Activated T-cell treated with anti-CD3 and anti-CD28 coated beads, Interleukin-2, amount 50 U/mL, for 4 hours (primary cell): ENCODE results near the gene FOXP1. TPM values are rescaled to one million over a fixed set of nuclear protein-coding genes. Genes with fewer than 3 reads are reported as not detected.
A peak's percentile ranks its signal among the peaks of the same experiment; 100 is the strongest.

ENCODE experiments used
- ATAC-seq, 2 donors: fragments of 200-7000 bp; cut with Tn5 transposase; one replicate each; pipeline ENCODE4 v1.10.0; 2021
- DNase-seq: peaks from one replicate; pipeline ENCODE4 v3.0.0-alpha.2; 2020
- H3K27me3 Mint-ChIP-seq: one replicate; pipeline ENCODE4 v1.8.0; 2021; ENCODE audit warnings: low read depth, mixed read lengths
- H3K36me3 Mint-ChIP-seq: one replicate; pipeline ENCODE4 v1.8.0; 2022; ENCODE audit warnings: mixed read lengths; ENCODE audit not compliant: insufficient read depth
- H3K4me1 Mint-ChIP-seq: one replicate; pipeline ENCODE4 v1.8.0; 2021; ENCODE audit warnings: low read depth, mixed read lengths
- H3K4me3 Mint-ChIP-seq: one replicate; pipeline ENCODE4 v1.8.0; 2021; ENCODE audit warnings: mild to moderate bottlenecking, moderate library complexity, mixed read lengths
- H3K9me3 Mint-ChIP-seq: one replicate; pipeline ENCODE4 v1.8.0; 2021; ENCODE audit warnings: mixed read lengths
- total RNA-seq, 3 donors: library from RNA; stranded (reverse); gene quantifications; one replicate each; pipeline ENCODE4 v1.2.1, GENCODE V29; 2021

Gene FOXP1
- total RNA-seq, 3 donors from 2014 or later, result 251 to 263 (median 256) TPM

- Mint-ChIP-seq H3K4me1 (peaks cover 9% of the 10 kb centered on the region), H3K27me3 (no peaks in the 10 kb centered on the region), H3K9me3 (no peaks in the 10 kb centered on the region), H3K36me3 (peaks cover 15% of the 10 kb centered on the region), H3K4me3 (no peak overlapping the region)
- DNase-seq (no peak), ATAC-seq (no peak)
Measured at GRCh38 chr3:71564361-71564760, 19.2 kb downstream of the FOXP1 start.

DNA sequence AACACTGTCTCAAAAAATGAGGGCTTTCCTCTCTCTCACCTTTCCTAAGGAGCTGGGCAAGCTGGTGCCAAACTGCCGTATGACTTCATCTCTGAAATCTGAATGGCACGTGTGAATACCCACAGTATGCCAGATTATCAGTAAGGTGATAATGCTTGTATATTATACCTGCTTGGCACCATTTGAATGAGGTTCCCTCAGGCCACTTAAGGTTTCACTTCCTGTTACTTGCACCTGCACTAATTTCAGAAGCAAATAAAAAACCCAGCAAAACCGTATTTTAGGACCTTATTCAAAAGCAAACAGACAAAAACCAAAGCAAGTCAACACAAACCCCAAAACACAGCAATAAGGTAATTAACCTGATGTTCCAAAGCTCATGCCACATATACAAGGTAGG lies 19.7 kb downstream of the FOXP1 start:
- H3K27me3 Mint-ChIP-seq, result no peaks in the 10 kb centered on the region
- peaks cover 17% of the 10 kb centered on the region for H3K36me3 Mint-ChIP-seq
- no peak overlapping the region for H3K4me3 Mint-ChIP-seq

DNA sequence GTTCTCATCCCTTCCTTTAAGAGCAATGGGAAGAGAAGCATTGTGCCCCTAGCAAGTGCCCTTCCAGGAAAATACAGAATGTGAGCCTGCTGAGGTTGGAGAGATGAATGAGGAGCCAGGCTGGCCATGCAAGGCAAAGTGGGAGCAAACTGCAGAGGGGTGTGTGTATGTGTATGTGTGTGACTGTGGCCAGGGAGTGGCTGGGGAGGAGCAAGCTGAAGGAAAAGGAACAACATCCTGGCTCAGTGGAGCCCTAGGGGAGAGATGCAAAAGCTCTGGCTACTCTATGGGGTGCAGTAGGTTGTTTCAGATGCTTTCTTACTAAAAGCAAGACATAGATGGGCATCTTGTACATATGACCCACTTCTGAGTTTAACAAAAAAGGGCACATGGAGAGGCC lies 20.6 kb downstream of the FOXP1 start:
- Mint-ChIP-seq H3K9me3 (no peaks in the 10 kb centered on the region), H3K4me1 (peaks cover 6% of the 10 kb centered on the region), H3K36me3 (peaks cover 17% of the 10 kb centered on the region), H3K4me3 (no peak overlapping the region), H3K27me3 (no peaks in the 10 kb centered on the region)
- no peak for ATAC-seq
- no peak for DNase-seq

More for the DNA sequence above, 19.7 kb downstream of the FOXP1 start:
- H3K4me1 Mint-ChIP-seq, result peaks cover 9% of the 10 kb centered on the region
- DNase-seq, result no peak
- ATAC-seq, result no peak
- no peaks in the 10 kb centered on the region for H3K9me3 Mint-ChIP-seq

DNA sequence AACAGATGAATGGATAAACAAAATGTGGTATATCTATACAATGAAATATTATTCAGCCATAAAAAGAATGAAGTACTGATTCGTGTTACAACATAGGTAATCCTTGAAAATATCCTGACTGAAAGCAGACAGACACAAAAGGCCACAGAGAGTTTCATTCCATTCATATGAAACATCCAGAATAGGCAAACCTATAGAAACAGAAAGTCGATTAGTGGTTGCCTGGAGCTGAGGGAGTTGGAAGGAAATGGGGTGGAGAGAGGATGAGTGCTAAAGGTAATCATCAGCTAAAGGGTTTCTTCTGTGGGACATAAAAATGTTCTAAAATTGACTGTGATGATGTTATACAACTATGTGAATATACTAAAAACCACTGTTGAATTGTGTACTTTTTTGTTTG lies 22.9 kb downstream of the FOXP1 start:
- Mint-ChIP-seq H3K4me3 (no peak overlapping the region), H3K4me1 (peaks cover 5% of the 10 kb centered on the region), H3K27me3 (no peaks in the 10 kb centered on the region), H3K9me3 (no peaks in the 10 kb centered on the region), H3K36me3 (peaks cover 13% of the 10 kb centered on the region)
- ATAC-seq, result no peak
- DNase-seq, result no peak

GRCh38 chr3:71559578-71560162 lies 23.9 kb downstream of the FOXP1 start:
- Mint-ChIP-seq H3K27me3 (no peaks in the 10 kb centered on the region), H3K36me3 (peaks cover 7% of the 10 kb centered on the region), H3K9me3 (no peaks in the 10 kb centered on the region), H3K4me1 (peaks cover 5% of the 10 kb centered on the region), H3K4me3 (no peak overlapping the region)
- ATAC-seq (no peak), DNase-seq (no peak)

- peaks cover 5% of the 10 kb centered on the region for H3K36me3 Mint-ChIP-seq
- H3K4me1 Mint-ChIP-seq, result no peaks in the 10 kb centered on the region
Measured at GRCh38 chr3:71559021-71559420, 24.5 kb downstream of the FOXP1 start.

DNA sequence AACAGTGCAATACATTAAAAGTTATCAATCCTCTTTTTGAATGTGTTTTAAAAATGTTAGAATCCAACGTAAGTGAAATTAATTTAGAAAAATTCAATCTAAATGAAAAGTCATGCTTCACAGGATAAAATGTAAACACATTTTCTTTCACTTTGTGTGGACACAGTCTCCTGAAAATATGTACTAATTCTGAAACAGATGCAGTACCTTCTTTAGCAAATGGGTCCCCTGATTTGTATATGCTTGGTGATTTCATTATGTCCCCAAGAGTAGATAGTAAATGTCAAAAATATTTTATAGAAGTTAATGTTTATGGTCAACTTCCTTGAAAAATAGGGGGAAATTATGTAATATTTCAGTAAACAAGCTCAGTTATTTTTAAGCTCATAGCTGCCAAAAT lies 28.9 kb downstream of the FOXP1 start:
- peaks cover 2% of the 10 kb centered on the region for H3K36me3 Mint-ChIP-seq
- ATAC-seq, result no peak
- no peaks in the 10 kb centered on the region for H3K27me3 Mint-ChIP-seq
- no peaks in the 10 kb centered on the region for H3K9me3 Mint-ChIP-seq
- H3K4me1 Mint-ChIP-seq, result no peaks in the 10 kb centered on the region
- no peak overlapping the region for H3K4me3 Mint-ChIP-seq
- DNase-seq, result no peak

More at GRCh38 chr3:71559021-71559420, 24.5 kb downstream of the FOXP1 start:
- ATAC-seq (no peak), DNase-seq (no peak)
- Mint-ChIP-seq H3K27me3 (no peaks in the 10 kb centered on the region), H3K9me3 (no peaks in the 10 kb centered on the region), H3K4me3 (no peak overlapping the region)

- no peak overlapping the region for H3K4me3 Mint-ChIP-seq
- H3K36me3 Mint-ChIP-seq, result peaks cover 3% of the 10 kb centered on the region
- ATAC-seq, result no peak
- DNase-seq, result no peak
- H3K4me1 Mint-ChIP-seq, result no peaks in the 10 kb centered on the region
- no peaks in the 10 kb centered on the region for H3K9me3 Mint-ChIP-seq
- no peaks in the 10 kb centered on the region for H3K27me3 Mint-ChIP-seq
Measured at GRCh38 chr3:71551311-71551919, 32.1 kb downstream of the FOXP1 start.

GRCh38 chr3:71549951-71550350 lies 33.6 kb downstream of the FOXP1 start:
- Mint-ChIP-seq H3K27me3 (no peaks in the 10 kb centered on the region), H3K4me3 (no peak overlapping the region), H3K36me3 (peaks cover 3% of the 10 kb centered on the region), H3K4me1 (no peaks in the 10 kb centered on the region), H3K9me3 (no peaks in the 10 kb centered on the region)
- ATAC-seq (no peak), DNase-seq (no peak)

DNA sequence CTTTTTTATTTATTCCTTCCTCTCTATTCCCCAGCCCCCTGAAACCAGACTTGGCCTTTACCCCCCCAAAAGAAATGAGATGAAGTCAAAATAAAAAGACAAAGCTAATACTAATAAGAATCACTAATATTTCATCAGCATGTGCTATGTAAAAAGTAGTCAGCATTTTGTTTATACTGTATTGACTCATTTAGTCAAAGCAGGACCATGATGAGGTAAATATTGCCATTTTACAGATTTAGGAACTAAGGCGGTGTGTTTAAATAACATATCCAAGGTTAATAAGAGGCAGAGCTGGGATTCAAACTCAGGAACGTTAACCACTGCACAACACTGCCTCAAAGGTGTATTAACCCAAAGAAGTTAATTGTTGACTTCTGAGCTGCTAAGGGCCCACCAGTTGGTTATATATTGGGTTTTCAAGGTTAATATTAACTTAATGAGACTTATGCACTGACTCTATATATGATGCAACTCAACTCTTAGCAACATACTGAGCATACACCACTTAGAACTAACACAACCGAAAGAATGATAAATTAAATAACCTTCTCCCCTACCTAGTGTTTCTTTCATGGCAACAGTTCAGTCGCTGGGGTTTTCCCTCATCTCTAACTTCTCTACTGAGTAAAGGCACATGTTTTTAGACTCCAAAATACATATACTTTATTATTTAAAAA lies 34.7 kb downstream of the FOXP1 start:
- DNase-seq (no peak), ATAC-seq (no peak)
- Mint-ChIP-seq H3K9me3 (no peaks in the 10 kb centered on the region), H3K4me1 (no peaks in the 10 kb centered on the region), H3K36me3 (peaks cover 3% of the 10 kb centered on the region), H3K27me3 (no peaks in the 10 kb centered on the region), H3K4me3 (no peak overlapping the region)

DNA sequence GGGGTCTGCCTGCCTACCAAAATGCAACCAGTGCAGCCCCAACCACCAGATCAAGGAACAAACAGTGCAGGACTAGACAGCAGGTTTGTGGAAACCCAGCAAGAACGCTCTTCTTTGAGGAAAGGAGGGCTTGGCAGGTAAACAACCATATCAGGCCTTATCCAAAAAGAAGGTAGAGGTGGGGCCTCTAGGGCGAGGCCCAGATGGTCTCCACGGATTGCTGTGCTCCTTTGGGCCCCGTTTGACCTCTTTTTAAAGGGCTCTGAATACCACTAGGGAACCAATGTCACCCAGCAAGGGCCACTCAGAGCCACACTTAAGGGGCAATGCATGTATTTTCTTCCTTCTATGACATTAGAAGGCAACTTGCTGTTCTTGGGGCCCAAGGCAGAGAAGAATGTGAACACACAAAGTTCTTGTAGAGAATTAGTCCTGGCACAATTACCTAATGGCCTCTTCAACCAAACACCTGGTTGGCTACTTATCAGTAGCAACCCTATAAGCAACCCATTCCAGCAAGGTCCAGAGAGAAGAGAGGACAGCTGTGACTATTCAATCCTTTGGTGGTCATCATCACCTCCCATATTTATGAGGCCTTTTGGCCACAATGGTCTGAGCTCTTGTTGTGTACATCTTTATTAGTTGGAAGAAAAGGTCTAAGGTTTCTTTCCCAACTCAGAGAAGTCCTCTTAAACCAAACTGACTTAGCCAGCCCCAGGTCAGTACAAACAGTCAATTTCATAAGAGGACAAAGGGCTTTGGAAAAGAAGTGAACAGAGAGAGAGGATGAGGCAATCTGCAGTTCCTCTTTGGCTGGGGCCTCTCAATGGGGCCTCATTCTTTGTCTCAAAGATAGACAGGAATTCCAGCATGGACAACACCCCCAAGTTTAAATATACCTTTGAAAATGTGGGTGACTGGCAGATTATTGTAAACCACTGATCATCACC lies 36.0 kb downstream of the FOXP1 start:
- ATAC-seq (no peak), DNase-seq (no peak)
- Mint-ChIP-seq H3K36me3 (peaks cover 3% of the 10 kb centered on the region), H3K9me3 (no peaks in the 10 kb centered on the region), H3K4me1 (no peaks in the 10 kb centered on the region), H3K4me3 (no peak overlapping the region), H3K27me3 (no peaks in the 10 kb centered on the region)

GRCh38 chr3:71546821-71547220 lies 36.7 kb downstream of the FOXP1 start:
- H3K36me3 Mint-ChIP-seq, result peaks cover 3% of the 10 kb centered on the region
- no peaks in the 10 kb centered on the region for H3K27me3 Mint-ChIP-seq
- no peak overlapping the region for H3K4me3 Mint-ChIP-seq
- H3K9me3 Mint-ChIP-seq, result no peaks in the 10 kb centered on the region
- H3K4me1 Mint-ChIP-seq, result peaks cover 3% of the 10 kb centered on the region
- ATAC-seq, result no peak
- DNase-seq, result no peak

DNA sequence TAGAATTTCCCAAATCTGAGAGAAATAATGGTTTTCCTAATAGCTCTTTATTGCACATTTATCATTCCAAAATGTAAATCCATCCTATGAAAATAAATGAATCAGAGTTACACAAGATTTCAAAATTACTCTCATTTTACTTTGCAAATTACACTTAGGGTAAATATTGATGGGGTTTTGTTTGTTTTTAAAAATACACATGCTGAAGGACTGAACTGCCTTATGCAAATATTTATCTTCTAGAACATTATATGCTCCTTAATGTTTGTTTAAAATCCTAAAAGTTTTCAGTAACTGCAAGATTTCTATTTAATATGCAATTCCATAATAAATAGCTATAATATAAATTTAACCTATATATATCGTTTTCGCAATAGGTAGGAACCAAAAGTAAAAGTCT lies 38.2 kb downstream of the FOXP1 start:
- peaks cover 3% of the 10 kb centered on the region for H3K4me1 Mint-ChIP-seq
- peaks cover 3% of the 10 kb centered on the region for H3K36me3 Mint-ChIP-seq
- H3K27me3 Mint-ChIP-seq, result no peaks in the 10 kb centered on the region
- no peak overlapping the region for H3K4me3 Mint-ChIP-seq
- DNase-seq, result no peak
- no peaks in the 10 kb centered on the region for H3K9me3 Mint-ChIP-seq
- no peak for ATAC-seq

DNA sequence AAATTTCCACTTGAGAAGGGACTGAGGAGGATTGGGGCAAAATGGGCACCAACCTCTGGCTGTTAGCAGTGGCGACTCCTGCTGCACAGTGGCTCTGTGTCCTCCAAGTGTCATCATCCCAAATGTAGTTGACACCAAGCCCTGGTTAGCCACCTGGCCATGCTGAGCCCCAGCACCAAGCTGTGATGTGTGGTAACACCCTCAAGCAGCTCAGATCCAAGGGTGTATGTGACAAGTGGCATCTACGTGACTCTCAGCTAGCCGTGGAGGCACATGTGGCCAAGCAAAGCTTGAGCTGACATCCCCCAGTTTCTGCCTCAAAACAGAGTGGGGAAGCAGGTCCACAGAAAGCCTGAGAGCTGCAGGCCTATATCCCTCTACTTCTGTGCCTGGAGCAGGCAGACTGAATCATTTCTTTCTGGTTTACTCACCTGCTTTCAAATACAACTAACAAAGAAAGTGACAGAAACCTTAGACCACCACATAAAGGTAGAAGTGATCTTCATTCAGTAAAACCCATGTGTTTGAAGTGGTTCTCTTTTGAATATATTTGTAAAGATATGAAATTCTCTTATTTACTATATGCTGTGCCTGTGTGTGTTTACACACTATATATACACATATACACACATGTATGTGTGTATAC lies 40.0 kb downstream of the FOXP1 start:
- Mint-ChIP-seq H3K27me3 (no peaks in the 10 kb centered on the region), H3K4me3 (no peak overlapping the region), H3K36me3 (peaks cover 4% of the 10 kb centered on the region), H3K9me3 (no peaks in the 10 kb centered on the region), H3K4me1 (peaks cover 3% of the 10 kb centered on the region)
- no peak for DNase-seq
- peak; percentile 92 to 95 for ATAC-seq
